IPS-20b (cell line): ENCODE measurements around the gene ADAMTSL1.

Source experiments
- H3K27ac ChIP-seq: one replicate; pipeline ENCODE4 v1.5.1; 2013; ENCODE audit warnings: low read length
- H3K27me3 ChIP-seq: 2 replicates; pipeline ENCODE4 v1.6.1; 2013; ENCODE audit warnings: mild to moderate bottlenecking, low read length, inconsistent platforms; ENCODE audit not compliant: insufficient read depth
- H3K36me3 ChIP-seq: 2 replicates; pipeline ENCODE4 v1.6.1; 2013; ENCODE audit warnings: low read depth, mild to moderate bottlenecking, inconsistent platforms, low read length, moderate library complexity; ENCODE audit not compliant: insufficient read depth
- H3K4me1 ChIP-seq: 2 replicates; pipeline ENCODE4 v1.6.1; 2013; ENCODE audit warnings: mild to moderate bottlenecking, control low read depth, inconsistent platforms, low read length, moderate library complexity; ENCODE audit not compliant: insufficient read depth
- H3K4me3 ChIP-seq: 2 replicates; pipeline ENCODE4 v1.5.1; 2013; ENCODE audit warnings: mild to moderate bottlenecking, low read length, inconsistent platforms
- H3K9ac ChIP-seq: 2 replicates; pipeline ENCODE4 v1.6.1; 2013; ENCODE audit warnings: low read depth, mild to moderate bottlenecking, inconsistent platforms, low read length, moderate library complexity
- H3K9me3 ChIP-seq: 2 replicates; pipeline ENCODE4 v1.6.1; 2013; ENCODE audit warnings: mild to moderate bottlenecking, low read depth, low read length, inconsistent platforms; ENCODE audit not compliant: insufficient read depth

ADAMTSL1 gene

GRCh38 chr9:18778846-18779245 is 304.9 kb downstream of the ADAMTSL1 start:
- no peak overlapping the region for H3K4me3 ChIP-seq
- no peak overlapping the region for H3K9ac ChIP-seq
- H3K36me3 ChIP-seq = no peaks in the 10 kb centered on the region
- H3K4me1 ChIP-seq = no peaks in the 10 kb centered on the region
- H3K9me3 ChIP-seq = no peaks in the 10 kb centered on the region
- no peaks in the 10 kb centered on the region for H3K27me3 ChIP-seq
- no peak overlapping the region for H3K27ac ChIP-seq

- Histone ChIP-seq H3K9ac (no peak overlapping the region), H3K36me3 (no peaks in the 10 kb centered on the region), H3K4me1 (no peaks in the 10 kb centered on the region), H3K27me3 (no peaks in the 10 kb centered on the region), H3K27ac (no peak overlapping the region), H3K4me3 (no peak overlapping the region), H3K9me3 (no peaks in the 10 kb centered on the region)
Measured at GRCh38 chr9:18783909-18784308, 310.0 kb downstream of the ADAMTSL1 start.

GRCh38 chr9:18785604-18786003 is 311.7 kb downstream of the ADAMTSL1 start:
- H3K36me3 ChIP-seq = no peaks in the 10 kb centered on the region
- no peak overlapping the region for H3K9ac ChIP-seq
- H3K4me3 ChIP-seq = no peak overlapping the region

GRCh38 chr9:18786196-18786595 is 312.2 kb downstream of the ADAMTSL1 start:
- H3K36me3 ChIP-seq = no peaks in the 10 kb centered on the region
- H3K4me3 ChIP-seq = no peak overlapping the region
- no peak overlapping the region for H3K27ac ChIP-seq
- no peaks in the 10 kb centered on the region for H3K4me1 ChIP-seq
- H3K27me3 ChIP-seq = no peaks in the 10 kb centered on the region
- no peak overlapping the region for H3K9ac ChIP-seq
- H3K9me3 ChIP-seq = no peaks in the 10 kb centered on the region

More at GRCh38 chr9:18785604-18786003, 311.7 kb downstream of the ADAMTSL1 start:
- Histone ChIP-seq H3K27ac (no peak overlapping the region), H3K27me3 (no peaks in the 10 kb centered on the region), H3K4me1 (no peaks in the 10 kb centered on the region), H3K9me3 (no peaks in the 10 kb centered on the region)

GRCh38 chr9:18786911-18787650 is 313.1 kb downstream of the ADAMTSL1 start:
- Histone ChIP-seq H3K36me3 (no peaks in the 10 kb centered on the region), H3K27me3 (no peaks in the 10 kb centered on the region), H3K9me3 (no peaks in the 10 kb centered on the region), H3K9ac (no peak overlapping the region), H3K27ac (no peak overlapping the region), H3K4me1 (no peaks in the 10 kb centered on the region), H3K4me3 (no peak overlapping the region)

GRCh38 chr9:18788256-18788655 is 314.3 kb downstream of the ADAMTSL1 start:
- Histone ChIP-seq H3K36me3 (no peaks in the 10 kb centered on the region), H3K4me1 (no peaks in the 10 kb centered on the region), H3K27ac (no peak overlapping the region), H3K27me3 (no peaks in the 10 kb centered on the region), H3K4me3 (no peak overlapping the region), H3K9me3 (no peaks in the 10 kb centered on the region), H3K9ac (no peak overlapping the region)

- Histone ChIP-seq H3K4me3 (no peak overlapping the region), H3K27ac (no peak overlapping the region), H3K9ac (no peak overlapping the region), H3K4me1 (no peaks in the 10 kb centered on the region), H3K9me3 (no peaks in the 10 kb centered on the region), H3K36me3 (no peaks in the 10 kb centered on the region), H3K27me3 (no peaks in the 10 kb centered on the region)
Measured at GRCh38 chr9:18791074-18791473, 317.1 kb downstream of the ADAMTSL1 start.

GRCh38 chr9:18793122-18793521 is 319.2 kb downstream of the ADAMTSL1 start:
- H3K9ac ChIP-seq = no peak overlapping the region
- no peak overlapping the region for H3K4me3 ChIP-seq
- H3K27ac ChIP-seq = no peak overlapping the region
- H3K9me3 ChIP-seq = no peaks in the 10 kb centered on the region
- H3K27me3 ChIP-seq = no peaks in the 10 kb centered on the region
- no peaks in the 10 kb centered on the region for H3K36me3 ChIP-seq
- H3K4me1 ChIP-seq = no peaks in the 10 kb centered on the region

- H3K27ac ChIP-seq = no peak overlapping the region
- H3K9ac ChIP-seq = no peak overlapping the region
- no peaks in the 10 kb centered on the region for H3K9me3 ChIP-seq
- peaks cover 3% of the 10 kb centered on the region; the same call in 1 of the 2 replicates for H3K4me1 ChIP-seq
- H3K27me3 ChIP-seq = no peaks in the 10 kb centered on the region
- H3K36me3 ChIP-seq = no peaks in the 10 kb centered on the region
- no peak overlapping the region for H3K4me3 ChIP-seq
Measured at GRCh38 chr9:18795947-18796671, 322.2 kb downstream of the ADAMTSL1 start.

GRCh38 chr9:18796696-18797270 is 322.8 kb downstream of the ADAMTSL1 start:
- H3K9ac ChIP-seq = no peak overlapping the region
- H3K27me3 ChIP-seq = no peaks in the 10 kb centered on the region
- peaks cover 3% of the 10 kb centered on the region; the same call in 1 of the 2 replicates for H3K4me1 ChIP-seq
- no peaks in the 10 kb centered on the region for H3K9me3 ChIP-seq
- H3K36me3 ChIP-seq = no peaks in the 10 kb centered on the region
- no peak overlapping the region for H3K27ac ChIP-seq
- H3K4me3 ChIP-seq = no peak overlapping the region

- H3K9ac ChIP-seq = no peak overlapping the region
- no peaks in the 10 kb centered on the region for H3K27me3 ChIP-seq
- no peaks in the 10 kb centered on the region for H3K9me3 ChIP-seq
- H3K36me3 ChIP-seq = no peaks in the 10 kb centered on the region
- H3K4me1 ChIP-seq = peaks cover 3% of the 10 kb centered on the region; the same call in 1 of the 2 replicates
- H3K27ac ChIP-seq = no peak overlapping the region
- H3K4me3 ChIP-seq = no peak overlapping the region
Measured at GRCh38 chr9:18798106-18798505, 324.2 kb downstream of the ADAMTSL1 start.
